ENCODE results near the gene ZNF709.

GRCh38 chr19:12485571-12485970, 955 bp upstream of the ZNF709 start:
- TF ChIP-seq, protein P1, sequence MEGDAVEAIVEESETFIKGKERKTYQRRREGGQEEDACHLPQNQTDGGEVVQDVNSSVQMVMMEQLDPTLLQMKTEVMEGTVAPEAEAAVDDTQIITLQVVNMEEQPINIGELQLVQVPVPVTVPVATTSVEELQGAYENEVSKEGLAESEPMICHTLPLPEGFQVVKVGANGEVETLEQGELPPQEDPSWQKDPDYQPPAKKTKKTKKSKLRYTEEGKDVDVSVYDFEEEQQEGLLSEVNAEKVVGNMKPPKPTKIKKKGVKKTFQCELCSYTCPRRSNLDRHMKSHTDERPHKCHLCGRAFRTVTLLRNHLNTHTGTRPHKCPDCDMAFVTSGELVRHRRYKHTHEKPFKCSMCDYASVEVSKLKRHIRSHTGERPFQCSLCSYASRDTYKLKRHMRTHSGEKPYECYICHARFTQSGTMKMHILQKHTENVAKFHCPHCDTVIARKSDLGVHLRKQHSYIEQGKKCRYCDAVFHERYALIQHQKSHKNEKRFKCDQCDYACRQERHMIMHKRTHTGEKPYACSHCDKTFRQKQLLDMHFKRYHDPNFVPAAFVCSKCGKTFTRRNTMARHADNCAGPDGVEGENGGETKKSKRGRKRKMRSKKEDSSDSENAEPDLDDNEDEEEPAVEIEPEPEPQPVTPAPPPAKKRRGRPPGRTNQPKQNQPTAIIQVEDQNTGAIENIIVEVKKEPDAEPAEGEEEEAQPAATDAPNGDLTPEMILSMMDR (IDR thresholded peaks at IDR 0.05), result no peak
- TF ChIP-seq POLR2A (IDR thresholded peaks at IDR 0.05), result no peak

All from thyroid gland (tissue), 4 donors.